Cardiac fibroblast (primary cell): ENCODE data around the gene MYH9.

ENCODE experiments used
- DNase-seq, 2 donors: peaks; one replicate each; pipeline versions ENCODE4 v3.0.0 to v3.0.0-alpha.2; 2010; ENCODE audit warnings: low read depth in 2 of 2
- H3K4me3 ChIP-seq, 2 donors: replicated peaks in 1 of 2; 1 replicate in 1 of 2; 2 replicates in 1 of 2; pipeline ENCODE4 v1.5.1; 2011; ENCODE audit warnings: low read depth in 2 of 2, low read length in 2 of 2, mild to moderate bottlenecking in 2 of 2, moderate library complexity in 1 of 2
- CTCF ChIP-seq: IDR thresholded peaks from one replicate; pipeline ENCODE4 v1.5.1; 2011; ENCODE audit warnings: low read depth, mild to moderate bottlenecking, low read length, inconsistent platforms

MYH9 gene

GRCh38 chr22:36336246-36337182 lies 51.3 kb downstream of the MYH9 start:
- no peak for TF ChIP-seq CTCF
- H3K4me3 ChIP-seq, result no peak overlapping the region
- DNase-seq, result no peak

GRCh38 chr22:36335621-36336020 lies 52.1 kb downstream of the MYH9 start:
- TF ChIP-seq CTCF, result no peak
- DNase-seq, result no peak
- H3K4me3 ChIP-seq, result no peak overlapping the region

GRCh38 chr22:36334821-36335603 lies 52.8 kb downstream of the MYH9 start:
- TF ChIP-seq CTCF, result no peak
- DNase-seq, result peak; percentile 62 to 76
- H3K4me3 ChIP-seq, result no peak overlapping the region

GRCh38 chr22:36334081-36334820 lies 53.5 kb downstream of the MYH9 start:
- peak; percentile 23 for TF ChIP-seq CTCF
- no peak for DNase-seq
- no peak overlapping the region for H3K4me3 ChIP-seq

- DNase-seq, result no peak
- no peak for TF ChIP-seq CTCF
- H3K4me3 ChIP-seq, result no peak overlapping the region
These were observed 54.1 kb downstream of the MYH9 start for GRCh38 chr22:36333644-36334043.

GRCh38 chr22:36332623-36333332 lies 55.0 kb downstream of the MYH9 start:
- peak; percentile 56 to 95 for DNase-seq
- no peak for TF ChIP-seq CTCF
- H3K4me3 ChIP-seq, result no peak overlapping the region
